GM18526 (cell line): ENCODE data around the gene KHDC1.

ENCODE experiments used
- POLR2A ChIP-seq: IDR thresholded peaks from 3 replicates; pipeline ENCODE4 v1.6.1; 2011; ENCODE audit not compliant: insufficient read length; ENCODE audit errors: extremely low read depth

The KHDC1 gene

DNA sequence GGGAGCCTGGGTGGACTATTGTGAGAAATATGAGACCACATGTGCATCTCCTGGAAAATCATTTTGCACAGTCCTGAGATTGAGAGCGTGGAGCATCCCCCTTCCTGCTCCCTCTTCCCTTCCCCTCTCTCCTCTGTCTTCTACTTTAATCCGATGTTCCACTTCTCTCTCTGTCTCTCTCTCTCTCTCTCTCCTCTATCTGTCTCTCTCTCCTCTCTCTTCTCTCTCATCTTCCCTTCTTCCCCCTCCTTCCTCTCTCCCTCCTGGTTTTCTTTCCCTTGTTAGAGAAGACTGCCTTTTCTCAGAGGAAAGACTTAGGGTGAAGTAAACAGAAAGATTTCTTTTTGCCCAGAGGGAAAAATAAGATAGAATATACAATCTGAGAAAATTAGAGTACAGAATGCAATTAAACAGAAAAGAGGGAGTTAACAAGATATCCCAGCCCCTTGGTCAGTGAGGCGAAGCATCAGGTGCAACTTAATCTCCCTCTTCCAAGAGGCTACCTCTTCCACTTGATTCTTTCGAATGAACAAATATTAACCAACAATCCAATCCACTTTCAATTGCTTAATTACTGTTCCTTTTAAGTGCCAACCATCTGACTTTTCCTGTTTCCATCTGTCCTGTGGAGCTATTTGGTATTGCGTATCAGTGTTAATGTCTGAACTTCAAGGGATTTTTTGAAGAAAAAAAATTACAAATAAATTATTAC lies 14.6 kb downstream of the KHDC1 start:
- TF ChIP-seq POLR2A, result no peak

DNA sequence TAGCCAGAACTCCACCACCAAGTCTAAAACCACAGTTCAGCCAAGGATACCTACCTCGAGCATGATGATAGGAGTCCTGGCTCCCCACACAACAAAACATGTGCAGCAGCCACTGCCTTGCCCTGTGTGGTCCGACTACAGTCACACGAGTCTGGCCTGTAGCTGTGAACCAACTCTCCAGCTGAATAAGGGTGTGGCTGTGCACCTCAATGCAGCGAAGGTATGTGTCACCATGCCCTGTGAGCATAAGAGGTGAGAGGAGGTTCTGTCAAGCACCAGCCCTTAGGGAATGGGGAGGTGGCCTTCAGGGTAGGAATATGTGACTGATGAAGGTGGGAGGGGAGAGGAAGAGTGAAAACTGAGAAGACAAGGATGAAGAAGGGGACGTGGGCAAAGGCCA lies 21.0 kb downstream of the KHDC1 start:
- no peak for TF ChIP-seq POLR2A

- no peak for TF ChIP-seq POLR2A
Measured at GRCh38 chr6:73240730-73241129, 22.3 kb downstream of the KHDC1 start.

DNA sequence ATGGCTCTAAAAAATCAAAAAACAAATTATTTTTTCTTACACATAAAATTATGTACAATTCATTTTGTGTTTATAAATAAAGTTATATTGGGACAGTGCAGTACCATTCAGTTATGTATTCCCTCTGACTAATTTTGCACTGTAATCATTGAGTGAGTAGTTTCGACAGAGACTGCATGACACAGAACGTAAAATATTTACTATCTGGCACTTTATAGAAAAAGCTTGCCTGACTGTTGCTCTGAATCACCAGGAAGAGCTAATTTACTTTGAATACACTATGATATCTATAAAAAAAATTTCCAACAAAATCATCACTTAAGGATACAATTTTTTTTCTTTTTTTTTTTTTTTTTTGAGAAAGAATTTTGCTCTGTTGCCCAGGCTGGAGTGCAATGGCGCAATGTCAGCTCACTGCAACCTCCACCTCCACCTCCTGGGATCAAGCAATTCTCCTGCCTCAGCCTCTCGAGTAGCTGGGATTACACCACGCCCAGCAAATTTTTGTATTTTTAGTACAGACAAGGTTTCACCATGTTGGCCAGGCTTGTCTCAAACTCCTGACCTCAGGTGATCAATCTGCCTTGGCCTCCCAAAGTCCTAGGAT lies 26.7 kb downstream of the KHDC1 start:
- TF ChIP-seq POLR2A, result no peak

DNA sequence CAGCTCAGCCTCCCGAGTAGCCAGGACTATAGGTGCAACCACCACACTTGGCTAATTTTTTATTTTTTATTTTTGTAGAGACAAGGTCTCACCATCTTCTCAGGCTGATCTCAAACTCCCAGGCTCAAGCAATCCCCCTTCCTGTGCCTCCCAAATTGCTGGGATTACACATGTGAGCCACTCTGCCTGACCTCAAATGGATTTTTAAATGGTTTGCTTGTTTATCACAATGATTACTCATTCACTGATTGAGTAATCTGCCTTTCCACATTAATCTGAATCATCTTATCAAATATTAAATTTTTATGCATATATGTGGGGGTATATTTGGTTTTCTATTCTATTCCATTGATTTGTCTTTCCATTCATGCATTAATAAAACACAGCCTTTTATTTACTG lies 28.3 kb downstream of the KHDC1 start:
- TF ChIP-seq POLR2A, result no peak

GRCh38 chr6:73233048-73233447 lies 29.9 kb downstream of the KHDC1 start:
- TF ChIP-seq POLR2A, result no peak

- TF ChIP-seq POLR2A, result no peak
Measured at GRCh38 chr6:73231986-73232391, 31.0 kb downstream of the KHDC1 start.

GRCh38 chr6:73227606-73228255 lies 35.3 kb downstream of the KHDC1 start:
- no peak for TF ChIP-seq POLR2A

- no peak for TF ChIP-seq POLR2A
Measured at GRCh38 chr6:73225396-73225795, 37.6 kb downstream of the KHDC1 start, which contains the start of gene KHDC1L. KHDC1L (minus strand) TSS chr6:73225496; CDS start chr6:73225408, 88 bp downstream.

DNA sequence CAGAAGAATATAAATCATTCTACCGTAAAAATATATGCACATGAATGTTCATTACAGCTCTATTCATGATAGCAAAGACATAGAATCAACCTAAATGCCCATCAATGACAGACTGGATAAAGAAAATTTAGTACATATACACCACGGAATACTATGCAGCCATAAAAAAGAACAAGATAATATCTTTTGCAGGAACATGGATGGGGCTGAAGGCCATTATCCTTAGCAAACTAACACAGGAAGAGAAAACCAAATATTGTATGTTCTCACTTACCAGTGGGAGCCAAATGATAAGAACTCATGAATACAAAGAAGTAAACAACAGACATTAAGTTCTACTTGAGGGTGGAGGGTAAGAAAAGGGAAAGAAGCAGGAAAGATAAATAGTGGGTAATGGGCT lies 46.1 kb downstream of the KHDC1 start:
- TF ChIP-seq POLR2A, result no peak

- TF ChIP-seq POLR2A, result no peak
Measured at GRCh38 chr6:73209117-73209516, 53.9 kb downstream of the KHDC1 start.

DNA sequence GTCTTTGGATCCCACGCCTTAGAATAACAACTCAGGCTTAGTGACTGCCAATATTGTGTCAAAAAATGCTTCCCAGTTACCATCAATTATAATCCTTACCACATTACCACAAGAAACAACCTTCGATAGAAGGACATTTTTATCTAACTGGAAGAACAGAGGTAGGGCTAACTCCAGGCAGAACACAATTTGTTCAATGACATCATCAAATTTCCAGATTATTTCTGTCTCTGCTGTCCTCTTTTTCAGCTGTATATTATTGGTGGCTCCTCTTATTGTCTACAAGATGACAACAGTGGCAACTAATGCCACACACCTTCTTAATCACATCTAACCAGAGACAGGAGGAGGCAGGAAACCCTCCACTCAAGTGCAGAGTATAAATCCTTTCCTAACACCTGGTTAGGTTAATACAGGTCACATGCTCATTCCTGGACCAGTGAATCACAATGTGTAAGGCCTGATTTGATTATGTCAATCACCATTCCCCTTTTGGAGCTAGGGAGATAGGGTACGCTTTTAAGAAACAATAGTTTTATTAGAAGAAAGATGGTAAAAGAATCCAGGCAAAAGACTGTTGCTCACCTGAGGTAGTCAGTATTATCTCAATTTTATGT lies 55.7 kb downstream of the KHDC1 start:
- no peak for TF ChIP-seq POLR2A

DNA sequence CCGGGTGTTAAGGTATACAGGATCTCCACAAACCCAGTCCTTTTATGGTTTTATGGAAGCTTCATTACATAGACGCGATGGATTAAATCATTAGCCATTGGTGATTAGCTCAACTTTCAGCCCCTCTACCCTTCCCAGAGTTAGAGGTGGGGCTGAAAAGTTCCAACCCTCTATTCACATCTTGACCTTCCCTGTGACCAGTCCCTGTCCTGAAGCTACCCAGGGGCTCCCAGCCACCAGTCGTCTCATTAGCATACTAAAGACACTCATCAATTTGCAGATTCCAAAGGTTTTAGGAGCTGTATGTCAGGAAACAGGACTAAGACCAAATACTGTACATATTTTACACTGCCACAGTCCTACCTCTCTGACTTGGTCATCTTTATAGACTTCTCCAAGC lies 58.7 kb downstream of the KHDC1 start:
- no peak for TF ChIP-seq POLR2A

GRCh38 chr6:73203098-73203497 lies 59.9 kb downstream of the KHDC1 start:
- TF ChIP-seq POLR2A, result no peak

DNA sequence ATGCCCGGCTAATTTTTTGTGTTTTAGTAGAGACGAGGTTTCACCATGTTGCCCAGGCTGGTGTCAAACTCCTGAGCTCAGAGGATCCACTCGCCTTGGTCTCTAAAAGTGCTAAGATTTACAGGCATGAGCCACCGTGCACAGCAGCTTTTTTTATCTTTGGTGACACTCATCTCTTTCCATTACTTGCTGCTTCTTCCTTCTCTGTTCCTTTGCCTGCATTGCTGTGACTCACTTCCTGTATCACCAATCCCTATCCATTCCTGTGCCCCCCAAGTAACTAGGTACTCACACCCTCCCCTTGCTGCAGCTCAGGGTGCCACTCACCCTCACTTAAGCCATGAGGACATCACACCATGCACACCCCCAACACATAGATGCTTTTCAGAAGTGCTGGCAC lies 62.3 kb downstream of the KHDC1 start:
- no peak for TF ChIP-seq POLR2A

DNA sequence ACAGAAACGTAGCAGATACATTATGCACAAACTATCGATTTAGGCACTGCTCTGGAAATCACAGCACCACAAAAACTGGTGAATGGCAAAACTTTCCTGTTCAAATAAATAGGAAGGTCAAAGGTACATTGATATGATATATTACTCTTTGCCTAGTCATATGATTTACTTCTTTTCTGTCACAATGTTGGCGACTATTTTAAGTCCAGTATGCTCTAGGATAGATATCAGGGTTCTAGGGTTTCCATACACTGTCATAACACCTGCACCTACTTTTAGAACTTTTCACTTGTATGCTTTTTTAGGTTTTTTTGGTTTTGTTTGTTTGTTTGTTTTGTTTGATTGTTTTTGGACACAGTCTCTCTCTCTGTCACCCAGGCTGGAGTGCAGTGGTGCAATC lies 62.7 kb downstream of the KHDC1 start:
- no peak for TF ChIP-seq POLR2A
